ENCODE measurements around the gene AKAP12.

DNA sequence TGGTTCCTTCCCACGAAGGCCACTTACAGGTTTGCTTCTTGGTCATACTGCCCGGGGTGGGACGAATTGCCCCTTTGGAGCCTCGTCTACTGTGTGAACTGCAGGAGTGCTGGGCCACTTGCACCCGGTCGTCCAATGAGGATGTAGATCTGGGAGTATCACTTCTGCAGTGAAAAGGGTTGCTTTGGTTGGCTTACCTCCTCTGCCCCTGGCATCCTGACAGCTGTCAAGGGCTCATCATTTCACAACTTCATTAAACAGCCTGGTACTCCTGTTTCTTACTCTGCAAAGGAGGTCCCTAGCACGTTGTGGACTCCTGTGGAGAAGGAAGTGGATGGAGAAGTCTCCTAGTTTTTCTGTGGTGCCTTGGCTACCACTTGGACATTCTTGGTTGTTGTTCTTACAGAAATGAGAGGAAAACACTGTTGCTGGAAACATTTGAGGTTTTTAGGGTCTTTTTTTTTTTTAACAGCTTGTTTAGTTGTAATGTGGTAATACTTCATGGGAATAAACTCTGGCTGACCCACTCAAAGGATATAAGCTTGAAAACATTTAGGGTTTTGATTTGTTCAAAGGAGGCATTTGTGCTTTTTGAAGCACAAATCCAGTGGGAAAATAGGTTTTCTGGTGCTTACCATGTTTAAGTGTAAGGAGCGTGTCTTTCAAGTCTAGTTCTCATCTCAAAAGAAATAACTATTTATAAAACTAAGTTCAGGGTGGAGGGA, 60.7 kb downstream of the AKAP12 start:
- TF ChIP-seq, protein P1, sequence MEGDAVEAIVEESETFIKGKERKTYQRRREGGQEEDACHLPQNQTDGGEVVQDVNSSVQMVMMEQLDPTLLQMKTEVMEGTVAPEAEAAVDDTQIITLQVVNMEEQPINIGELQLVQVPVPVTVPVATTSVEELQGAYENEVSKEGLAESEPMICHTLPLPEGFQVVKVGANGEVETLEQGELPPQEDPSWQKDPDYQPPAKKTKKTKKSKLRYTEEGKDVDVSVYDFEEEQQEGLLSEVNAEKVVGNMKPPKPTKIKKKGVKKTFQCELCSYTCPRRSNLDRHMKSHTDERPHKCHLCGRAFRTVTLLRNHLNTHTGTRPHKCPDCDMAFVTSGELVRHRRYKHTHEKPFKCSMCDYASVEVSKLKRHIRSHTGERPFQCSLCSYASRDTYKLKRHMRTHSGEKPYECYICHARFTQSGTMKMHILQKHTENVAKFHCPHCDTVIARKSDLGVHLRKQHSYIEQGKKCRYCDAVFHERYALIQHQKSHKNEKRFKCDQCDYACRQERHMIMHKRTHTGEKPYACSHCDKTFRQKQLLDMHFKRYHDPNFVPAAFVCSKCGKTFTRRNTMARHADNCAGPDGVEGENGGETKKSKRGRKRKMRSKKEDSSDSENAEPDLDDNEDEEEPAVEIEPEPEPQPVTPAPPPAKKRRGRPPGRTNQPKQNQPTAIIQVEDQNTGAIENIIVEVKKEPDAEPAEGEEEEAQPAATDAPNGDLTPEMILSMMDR (IDR thresholded peaks at IDR 0.05; ENCODE audit: low read length), result no peak
- no peak for TF ChIP-seq EZH2 (IDR thresholded peaks at IDR 0.05; ENCODE audit: borderline replicate concordance, low read length)

All from OCI-LY1 (cell line).